HCT116 (cell line): ENCODE results near the gene TSPAN3.

ENCODE experiments used
- CTCF ChIP-seq, 3 experiments: fragments of 200-600 bp in 1 of 3; sonication (generic) in 1 of 3; IDR thresholded peaks in 2 of 3; conservative IDR thresholded peaks in 1 of 3; 2 replicates each; pipeline ENCODE4 v1.5.1; 2012 to 2017; ENCODE audit warnings: low read depth in 2 of 3, low read length in 2 of 3, antibody characterized with exemption in 1 of 3, borderline replicate concordance in 1 of 3, control low read depth in 1 of 3, mild to moderate bottlenecking in 1 of 3, mixed read lengths in 1 of 3, mixed run types in 1 of 3, moderate library complexity in 1 of 3; ENCODE audit not compliant: insufficient read depth in 1 of 3
- ELF1 ChIP-seq: IDR thresholded peaks from 2 replicates; pipeline ENCODE4 v1.6.1; 2012; ENCODE audit warnings: low read depth, borderline replicate concordance
- EZH2phosphoT487 ChIP-seq: fragments of 200-600 bp; IDR thresholded peaks from 2 replicates; pipeline ENCODE4 v1.6.1; 2018; ENCODE audit warnings: antibody characterized with exemption, borderline replicate concordance
- POLR2A ChIP-seq: IDR thresholded peaks from 2 replicates; pipeline ENCODE4 v1.7.0; 2011; ENCODE audit warnings: borderline replicate concordance; ENCODE audit not compliant: insufficient read depth, insufficient read length; ENCODE audit errors: extremely low read depth
- RAD21 ChIP-seq: IDR thresholded peaks from 2 replicates; pipeline ENCODE4 v1.6.1; 2012; ENCODE audit warnings: low read depth, mild to moderate bottlenecking
- REST ChIP-seq: IDR thresholded peaks from 2 replicates; pipeline ENCODE4 v1.6.1; 2012; ENCODE audit warnings: low read depth
- SIN3A ChIP-seq: IDR thresholded peaks from 2 replicates; pipeline ENCODE4 v1.6.1; 2012; ENCODE audit warnings: low read depth
- SRF ChIP-seq: IDR thresholded peaks from 2 replicates; pipeline ENCODE4 v1.6.1; 2012; ENCODE audit warnings: low read depth
- ZBTB33 ChIP-seq: IDR thresholded peaks from 2 replicates; pipeline ENCODE4 v1.6.1; 2011; ENCODE audit warnings: mild to moderate bottlenecking, low read length, moderate library complexity; ENCODE audit not compliant: insufficient replicate concordance; ENCODE audit errors: extremely low read depth

GRCh38 chr15:77033729-77034671, 36.9 kb downstream of the TSPAN3 start:
- TF ChIP-seq REST (no peak), RAD21 (no peak), CTCF (IDR thresholded peaks at IDR 0.05 in 2 of 3, conservative IDR thresholded peaks at IDR 0.05 in 1 of 3; ENCODE audit: borderline replicate concordance in 1 of 3, insufficient read depth in 1 of 3, low read depth in 2 of 3, low read length in 2 of 3) (no peak), ZBTB33 (no peak), ELF1 (no peak), SIN3A (no peak), EZH2phosphoT487 (no peak), POLR2A (no peak), SRF (no peak)
